Endothelial cell of hepatic sinusoid (primary cell): ENCODE results near the gene ABCC3.
"Not testable (repeated sequence)": the region's sequence is repeated elsewhere in the genome, so short reads cannot be mapped to it uniquely, and the experiment has no call there.

ENCODE experiments used
- in situ Hi-C: cut with HindIII; loops from 2 replicates; pipeline ENCODE4 v1.10.0; 2017; ENCODE audit warnings: low sequenced_read_pairs

Gene ABCC3

GRCh38 chr17:50697062-50697461 is 62.4 kb downstream of the ABCC3 start:
- in situ Hi-C loops, result no loop called here

- in situ Hi-C loops, result no loop called here
These were observed 63.1 kb downstream of the ABCC3 start for GRCh38 chr17:50697663-50698272.

GRCh38 chr17:50699410-50699809 is 64.7 kb downstream of the ABCC3 start:
- in situ Hi-C loops, result no loop called here

- in situ Hi-C loops, result loop anchor here (5.0 kb wide), 2 partner anchors 59 to 66 kb away; no protein-coding TSS in a partner anchor
These were observed 68.5 kb downstream of the ABCC3 start for GRCh38 chr17:50703162-50703561.

- in situ Hi-C loops, result no loop called here
These were observed 72.8 kb downstream of the ABCC3 start, which contains the start of gene ANKRD40 for GRCh38 chr17:50707289-50708049. ANKRD40 (minus strand) TSS chr17:50707914; CDS start chr17:50707654, 260 bp downstream.

- in situ Hi-C loops, result no loop called here
These were observed 73.6 kb downstream of the ABCC3 start for GRCh38 chr17:50708050-50709000.

GRCh38 chr17:50709053-50709452 is 74.4 kb downstream of the ABCC3 start:
- in situ Hi-C loops, result not testable (repeated sequence)

GRCh38 chr17:50710025-50710424 is 75.3 kb downstream of the ABCC3 start:
- in situ Hi-C loops, result no loop called here

GRCh38 chr17:50710650-50711049 is 76.0 kb downstream of the ABCC3 start:
- in situ Hi-C loops, result no loop called here

GRCh38 chr17:50712641-50713040 is 78.0 kb downstream of the ABCC3 start:
- in situ Hi-C loops, result no loop called here

GRCh38 chr17:50715471-50715870 is 80.8 kb downstream of the ABCC3 start:
- in situ Hi-C loops, result no loop called here

GRCh38 chr17:50719144-50719923 is 84.7 kb downstream of the ABCC3 start, which contains the start of gene LUC7L3:
LUC7L3 (plus strand) TSS chr17:50719603; CDS start chr17:50719733, 130 bp downstream.
- in situ Hi-C loops, result no loop called here

GRCh38 chr17:50719924-50720794 is 85.5 kb downstream of the ABCC3 start:
- in situ Hi-C loops, result no loop called here

- in situ Hi-C loops, result no loop called here
These were observed 86.7 kb downstream of the ABCC3 start for GRCh38 chr17:50721194-50722010.

GRCh38 chr17:50722746-50723145 is 88.1 kb downstream of the ABCC3 start:
- in situ Hi-C loops, result no loop called here

- in situ Hi-C loops, result not testable (repeated sequence)
These were observed 89.9 kb downstream of the ABCC3 start for GRCh38 chr17:50724622-50725021.

GRCh38 chr17:50725769-50726655 is 91.3 kb downstream of the ABCC3 start:
- in situ Hi-C loops, result no loop called here

- in situ Hi-C loops, result no loop called here
These were observed 93.4 kb downstream of the ABCC3 start for GRCh38 chr17:50728112-50728429.
